DMS153 (cell line): Measurements from ENCODE around the gene SUPT20H.

Experiments used
- DNase-seq: peaks from one replicate; lab custom pipeline; 2025; lab: John Stamatoyannopoulos, UW

SUPT20H gene

GRCh38 chr13:36999054-36999714, 60.3 kb downstream of the SUPT20H start, which contains the start of gene ALG5:
ALG5 (minus strand) TSS chr13:36999340; CDS start chr13:36999300, 40 bp downstream.
- peak; percentile 84 for DNase-seq

GRCh38 chr13:36998624-36999041, 60.9 kb downstream of the SUPT20H start:
- DNase-seq = no peak

- no peak for DNase-seq
Observed at GRCh38 chr13:36997716-36998427, 61.6 kb downstream of the SUPT20H start.

- no peak for DNase-seq
Observed at GRCh38 chr13:36992362-36992761, 67.1 kb downstream of the SUPT20H start.

GRCh38 chr13:36986462-36987240, 72.8 kb downstream of the SUPT20H start:
- no peak for DNase-seq

GRCh38 chr13:36981156-36981743, 78.2 kb downstream of the SUPT20H start:
- DNase-seq = peak; percentile 35

GRCh38 chr13:36979361-36980050, 80.0 kb downstream of the SUPT20H start:
- no peak for DNase-seq

GRCh38 chr13:36975172-36975571, 84.3 kb downstream of the SUPT20H start:
- no peak for DNase-seq

- no peak for DNase-seq
Observed at GRCh38 chr13:36973621-36974295, 85.7 kb downstream of the SUPT20H start.

- no peak for DNase-seq
Observed at GRCh38 chr13:36973009-36973408, 86.5 kb downstream of the SUPT20H start.

GRCh38 chr13:36966404-36966803, 93.1 kb downstream of the SUPT20H start:
- DNase-seq = no peak

- no peak for DNase-seq
Observed at GRCh38 chr13:36965767-36966166, 93.7 kb downstream of the SUPT20H start.

GRCh38 chr13:36959456-36960116, 99.9 kb downstream of the SUPT20H start:
- DNase-seq = no peak
